Measurements from ENCODE around the gene ODF2L.
"Not testable (repeated sequence)": the region's sequence is repeated elsewhere in the genome, so short reads cannot be mapped to it uniquely, and the experiment has no call there.

Gene ODF2L

DNA sequence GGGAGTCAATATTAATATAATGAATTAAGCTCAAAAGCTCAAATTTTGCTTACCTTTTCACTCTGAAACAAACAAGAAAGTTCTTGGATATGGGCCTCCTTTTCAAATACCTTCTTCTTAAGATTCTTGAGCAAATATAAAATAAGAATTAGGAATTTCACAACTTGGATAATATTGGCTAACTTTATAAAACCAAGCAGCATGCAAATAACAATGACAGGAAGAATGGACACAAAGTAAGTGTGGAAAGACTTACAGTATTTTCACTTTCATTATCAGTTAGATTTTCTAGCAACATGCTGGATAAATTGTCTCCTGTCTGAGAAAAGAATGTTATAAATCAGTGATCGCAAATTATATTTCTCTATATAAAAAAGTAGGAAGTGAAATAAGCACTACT lies 13.2 kb downstream of the ODF2L start:
- DNase-seq: peak; percentile 10

DNA sequence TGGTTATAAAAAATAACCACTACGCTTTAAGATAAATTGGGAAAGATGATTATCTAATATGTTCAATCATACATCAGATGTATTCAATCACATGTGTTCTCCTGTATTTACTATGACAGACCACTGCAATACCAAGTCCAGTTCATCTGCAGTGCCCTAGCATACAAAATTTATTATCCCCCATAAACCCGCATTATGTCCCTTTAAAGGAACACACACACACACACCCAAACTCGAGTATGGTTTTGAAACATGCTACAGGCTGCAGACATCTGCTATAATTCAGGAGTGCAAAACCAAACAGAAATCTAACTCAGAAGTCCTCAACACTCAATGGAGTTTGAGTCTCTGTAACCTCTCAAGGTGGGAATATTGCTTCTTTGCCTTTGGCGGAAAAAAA lies 14.9 kb downstream of the ODF2L start:
- no peak for DNase-seq

DNA sequence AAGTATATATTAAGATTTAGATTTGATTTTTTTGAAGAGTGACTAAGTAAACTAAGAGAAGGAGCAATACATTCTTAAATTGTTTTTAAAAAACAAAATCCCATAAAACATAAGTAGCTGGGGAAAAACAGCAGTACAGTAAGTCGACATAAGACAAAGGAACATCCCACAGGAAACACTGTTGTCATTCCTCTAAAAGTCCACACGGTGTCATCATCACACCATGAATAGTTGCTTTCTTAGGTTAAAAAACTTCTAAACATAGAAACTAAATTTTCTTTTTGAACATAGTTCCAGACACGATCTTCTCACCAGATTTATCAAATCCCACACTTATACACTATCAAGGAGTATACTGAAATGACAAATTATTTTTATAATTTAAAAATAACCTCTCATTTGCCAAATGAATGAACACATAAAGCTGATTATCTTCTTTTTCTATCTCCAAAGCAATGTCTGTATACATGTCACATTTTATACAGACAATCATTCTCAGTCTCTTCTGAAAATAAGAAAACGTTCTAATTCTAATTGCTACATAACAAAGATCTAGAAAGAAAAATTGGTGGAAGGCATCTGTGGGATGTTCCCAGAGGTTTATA lies 15.8 kb downstream of the ODF2L start:
- DNase-seq: peak; percentile 51

DNA sequence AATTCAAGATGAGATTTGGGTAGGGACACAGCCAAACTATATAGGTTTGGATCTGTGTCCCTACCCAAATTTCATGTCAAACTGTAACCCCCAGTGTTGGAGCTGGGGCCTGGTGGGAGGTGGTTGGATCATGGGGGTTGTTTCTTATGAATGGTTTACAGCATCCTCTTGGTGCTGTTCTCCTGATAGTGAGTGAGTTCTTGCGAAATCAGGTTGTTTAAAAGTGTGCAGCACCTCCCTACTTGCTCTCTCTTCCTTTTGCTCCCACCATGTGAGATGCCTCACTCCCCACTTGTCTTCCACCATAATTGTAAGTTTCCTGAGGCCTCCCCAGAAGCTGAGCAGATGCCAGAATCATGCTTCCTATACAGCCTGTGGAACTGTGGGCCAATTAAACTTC lies 17.3 kb downstream of the ODF2L start:
- no peak for DNase-seq

DNA sequence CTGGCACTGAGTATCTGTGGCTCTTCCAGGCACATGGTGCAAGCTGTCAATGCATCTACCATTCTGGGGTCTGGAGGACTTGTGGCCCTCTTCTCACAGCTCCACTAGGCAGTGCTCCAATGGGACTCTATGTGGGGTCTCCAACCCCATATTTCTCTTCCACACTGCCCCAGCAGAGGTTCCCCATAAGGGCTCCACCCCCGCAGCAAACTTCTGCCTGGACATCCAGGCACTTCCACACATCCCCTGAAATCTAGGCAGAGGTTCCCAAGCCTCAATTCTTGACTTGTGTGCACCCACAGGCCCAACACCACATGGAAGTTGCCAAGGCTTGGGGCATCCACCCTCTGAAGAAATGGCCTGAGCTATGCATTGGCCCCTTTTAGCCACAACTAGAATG lies 18.8 kb downstream of the ODF2L start:
- DNase-seq: no peak

DNA sequence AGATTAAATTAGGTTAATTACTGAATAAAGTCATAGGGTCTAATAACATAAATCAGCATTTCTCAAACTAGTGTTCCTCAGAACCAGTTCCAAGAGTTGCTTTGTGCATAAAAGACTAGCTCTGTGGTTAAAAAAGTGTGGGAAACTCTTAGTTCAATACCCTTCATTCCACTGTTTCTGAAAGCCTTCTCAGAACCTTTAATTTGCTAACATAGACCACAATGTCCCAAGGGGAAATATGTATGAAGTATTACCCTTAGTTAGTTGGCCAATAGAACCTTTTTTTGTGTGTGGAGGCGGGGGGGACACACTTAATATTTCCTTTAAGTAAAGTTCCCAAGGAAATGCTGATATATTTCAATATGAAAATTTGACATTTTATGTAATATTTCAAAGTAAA lies 20.4 kb downstream of the ODF2L start:
- DNase-seq: no peak

DNA sequence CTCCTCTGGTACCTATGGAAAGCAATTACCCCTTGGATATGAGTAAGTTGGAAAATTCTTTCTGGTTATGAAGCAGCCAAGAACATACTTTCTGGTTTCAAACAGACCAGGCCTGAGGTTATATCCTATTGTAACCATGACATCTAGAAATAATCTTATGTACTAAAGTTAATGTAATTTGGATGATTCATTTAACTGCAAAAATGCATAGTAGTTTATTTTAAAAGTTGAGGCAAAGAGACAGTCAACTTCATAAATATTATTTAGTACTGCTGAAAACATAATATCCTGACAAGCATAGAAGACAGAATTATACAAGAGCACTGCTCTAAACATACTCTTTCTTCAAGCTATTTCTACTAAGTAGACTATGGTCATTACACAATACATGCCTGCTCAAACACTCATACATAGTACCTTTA lies 25.5 kb downstream of the ODF2L start:
- DNase-seq: peak; percentile 4

DNA sequence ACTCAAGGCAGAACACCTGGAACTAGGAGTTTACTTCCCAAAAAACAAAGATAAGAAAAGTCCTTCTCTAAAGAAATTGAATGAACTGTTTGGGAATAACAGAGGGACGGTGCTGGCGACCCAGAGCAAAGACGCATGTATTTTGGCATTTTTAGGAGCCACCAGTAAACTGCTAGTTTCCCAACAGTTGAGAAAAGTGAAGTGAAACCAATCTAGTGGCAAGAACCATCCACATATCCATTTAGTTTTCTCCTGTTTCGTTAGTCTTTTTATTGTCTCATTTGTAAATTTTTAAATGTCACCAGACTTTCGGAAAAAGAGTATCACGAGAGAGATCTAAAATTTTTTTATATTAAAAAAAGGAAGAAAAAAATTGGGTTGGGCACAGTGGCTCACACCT lies 30.2 kb downstream of the ODF2L start:
- DNase-seq: peak; percentile 88

DNA sequence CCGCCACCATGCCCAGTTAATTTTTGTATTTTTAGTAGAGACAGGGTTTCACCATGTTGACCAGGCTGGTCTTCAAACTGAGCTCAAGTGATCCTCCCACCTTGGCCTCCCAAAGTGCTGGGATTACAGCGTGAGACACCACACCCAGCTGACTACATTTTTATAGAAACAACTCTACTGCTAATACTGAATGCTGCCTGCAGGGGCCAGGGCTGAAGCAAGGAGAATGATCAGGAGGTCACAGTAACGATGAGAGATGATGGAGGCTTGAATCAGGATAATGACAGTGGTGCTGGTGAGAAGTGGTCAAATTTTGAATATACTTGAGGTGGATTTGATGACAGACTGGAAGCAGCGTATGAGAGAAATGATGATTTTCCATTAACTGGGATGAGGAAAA lies 33.3 kb downstream of the ODF2L start:
- DNase-seq: no peak

DNA sequence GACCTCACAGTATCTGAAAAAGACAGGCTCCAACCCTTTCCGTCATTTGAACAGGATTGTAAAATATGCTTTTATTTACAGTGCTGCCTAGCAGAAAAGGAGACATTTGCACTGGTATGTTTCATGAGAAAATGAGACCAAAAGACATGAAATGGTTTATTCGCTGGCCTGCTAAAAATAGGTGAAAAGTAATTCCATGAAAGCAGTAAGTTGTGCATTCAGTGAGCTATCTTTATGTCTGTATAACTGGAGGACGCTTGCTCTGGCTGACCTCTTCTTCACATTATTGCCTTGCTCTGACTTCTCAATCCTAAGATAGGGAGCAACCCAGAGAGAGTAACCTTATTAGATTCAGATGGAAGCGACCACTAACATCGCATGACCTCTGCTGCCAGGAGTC lies 38.3 kb downstream of the ODF2L start:
- DNase-seq: no peak

DNA sequence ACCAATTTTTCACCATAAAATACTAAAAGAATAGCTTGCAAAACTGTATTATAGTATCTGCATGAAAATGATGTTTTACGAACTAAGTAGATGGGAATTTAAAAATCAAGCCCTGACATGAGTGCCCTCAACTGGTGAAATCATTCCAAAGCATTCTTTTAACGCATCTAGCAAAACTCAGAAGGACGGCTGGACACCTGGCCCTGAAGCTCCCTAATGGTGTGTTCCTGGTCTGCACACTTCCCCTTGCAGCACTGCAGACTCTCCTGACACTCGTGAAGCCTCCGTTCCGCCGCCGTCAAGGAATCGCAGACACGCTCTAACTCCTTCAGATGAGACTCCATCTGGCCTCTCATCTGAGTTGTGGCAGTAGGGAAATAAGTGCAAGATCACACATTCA lies 39.9 kb downstream of the ODF2L start:
- DNase-seq: peak; percentile 3

DNA sequence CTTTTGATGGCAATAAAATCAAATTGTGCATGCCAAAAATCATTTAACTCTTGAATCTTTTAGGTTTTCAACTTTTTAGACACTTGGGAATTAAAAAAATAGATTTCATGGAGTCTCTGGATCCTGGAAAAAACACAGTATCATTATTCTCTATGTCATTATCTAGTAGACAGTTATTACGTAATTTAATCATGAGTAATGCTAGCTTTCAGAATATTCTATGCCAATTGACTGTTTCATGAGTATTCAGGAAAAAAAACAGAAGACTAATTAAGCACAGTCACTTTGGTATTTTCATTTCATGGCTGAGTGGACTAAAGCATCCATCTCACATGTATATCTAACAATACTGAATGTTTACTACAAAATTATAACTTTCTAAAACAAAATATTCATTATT lies 44.0 kb downstream of the ODF2L start:
- DNase-seq: peak; percentile 11

DNA sequence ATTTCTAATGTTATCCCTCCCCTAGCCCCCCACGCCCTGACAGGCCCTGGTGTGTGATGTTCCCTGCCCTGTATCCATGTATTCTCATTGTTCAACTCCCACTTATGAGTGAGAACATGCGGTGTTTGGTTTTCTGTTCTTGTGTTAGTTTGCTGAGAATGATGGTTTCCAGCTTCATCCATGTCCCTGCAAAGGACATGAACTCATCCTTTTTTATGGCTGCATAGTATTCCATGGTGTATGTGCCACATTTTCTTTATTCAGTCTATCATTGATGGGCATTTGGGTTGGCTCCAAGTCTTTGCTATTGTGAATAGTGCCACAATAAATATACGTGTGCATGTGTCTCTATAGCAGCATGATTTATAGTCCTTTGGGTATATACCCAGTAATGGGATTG lies 45.9 kb downstream of the ODF2L start:
- DNase-seq: not testable (repeated sequence)

DNA sequence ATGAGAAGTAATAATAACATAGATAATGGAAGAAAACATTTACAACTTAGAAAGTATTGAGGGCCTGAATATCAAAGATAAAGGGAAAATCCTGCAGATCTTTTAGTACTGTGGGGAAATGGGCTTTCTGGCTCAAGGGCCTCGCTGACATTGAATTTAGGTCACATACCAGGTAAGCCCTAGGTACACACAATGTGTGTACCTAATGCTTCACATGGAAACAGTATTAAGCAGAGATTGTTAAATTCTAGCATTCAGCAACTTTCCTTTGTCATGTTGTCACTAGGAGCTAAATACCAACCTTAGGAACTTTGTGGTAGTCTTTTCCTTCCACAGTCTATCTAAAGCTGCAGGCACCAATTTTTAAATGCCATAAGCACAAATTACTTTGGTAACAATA lies 49.7 kb downstream of the ODF2L start:
- DNase-seq: no peak

DNA sequence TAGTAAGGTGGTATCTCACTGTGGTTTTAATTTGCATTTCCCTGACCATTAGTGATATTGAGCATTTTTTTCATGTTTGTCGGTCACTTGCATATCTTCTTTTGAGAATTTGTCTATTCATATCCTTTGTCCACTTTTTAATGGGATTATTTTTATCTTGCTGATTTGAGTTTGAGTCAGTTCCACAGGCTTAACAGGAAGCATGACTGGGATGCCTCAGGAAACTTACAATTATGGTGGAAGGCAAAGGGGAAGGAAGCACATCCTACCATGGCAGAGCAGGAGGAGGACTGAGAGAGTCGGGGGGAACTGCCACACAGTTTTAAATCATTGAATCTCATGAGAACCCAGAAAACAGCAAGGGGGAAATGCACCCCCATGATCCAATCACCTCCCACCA lies 51.1 kb downstream of the ODF2L start:
- DNase-seq: no peak

DNA sequence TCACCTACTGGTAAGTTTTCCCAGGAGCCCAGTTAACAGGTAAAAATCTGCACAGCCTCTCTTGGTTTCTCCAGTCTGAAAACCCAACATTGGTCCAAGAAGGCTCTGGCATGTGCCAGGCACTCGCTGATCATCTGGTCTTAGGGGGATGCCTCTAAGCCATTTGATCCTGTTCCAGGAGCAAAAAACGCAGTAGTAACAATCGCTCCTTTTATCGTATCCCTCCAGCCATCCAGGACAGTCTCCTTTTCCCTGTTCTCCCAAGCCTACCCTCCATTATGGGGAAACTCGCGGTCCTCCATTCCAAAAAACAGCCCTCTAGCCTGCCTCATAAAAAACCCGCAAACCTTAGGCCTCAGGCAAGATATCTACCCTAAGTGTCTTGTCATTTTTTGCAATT lies 56.2 kb downstream of the ODF2L start:
- DNase-seq: no peak

DNA sequence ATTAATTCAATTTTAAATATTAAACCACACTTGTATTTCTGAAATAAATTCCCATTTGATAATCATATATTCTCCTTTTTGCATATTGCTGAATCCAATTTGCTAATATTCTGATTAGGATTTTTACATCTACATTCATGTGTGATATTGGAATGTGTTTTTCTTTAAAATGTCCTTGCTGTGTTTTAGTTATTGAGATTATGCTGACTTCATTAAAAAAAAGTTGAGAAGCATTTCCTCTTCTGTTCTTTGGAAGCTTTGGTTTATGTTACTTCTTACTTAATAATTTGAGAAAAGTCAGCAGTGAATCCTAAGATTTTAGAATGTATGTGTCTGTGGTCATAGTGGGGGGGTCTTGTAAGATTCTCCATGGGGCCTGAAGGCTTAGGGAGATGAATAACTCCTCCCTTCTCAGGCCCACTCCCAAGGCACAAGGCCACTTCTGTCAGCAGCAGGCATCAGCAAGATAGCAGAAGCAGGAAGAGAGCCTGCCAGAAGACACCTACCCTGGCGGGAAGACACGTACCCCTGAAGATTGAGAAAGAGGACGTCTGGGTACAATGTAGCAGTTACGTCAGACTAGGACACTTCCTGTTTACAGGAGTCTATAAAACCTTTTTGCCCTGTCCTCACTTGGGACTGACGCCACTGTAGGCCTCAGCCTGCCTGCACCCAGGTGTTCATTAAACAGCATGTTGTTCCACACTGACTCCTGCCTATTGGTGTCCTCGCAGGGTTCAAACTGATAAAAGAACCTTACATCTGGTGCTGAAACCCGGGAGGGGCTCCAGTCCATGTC lies 56.9 kb downstream of the ODF2L start:
- DNase-seq: peak; percentile 80

DNA sequence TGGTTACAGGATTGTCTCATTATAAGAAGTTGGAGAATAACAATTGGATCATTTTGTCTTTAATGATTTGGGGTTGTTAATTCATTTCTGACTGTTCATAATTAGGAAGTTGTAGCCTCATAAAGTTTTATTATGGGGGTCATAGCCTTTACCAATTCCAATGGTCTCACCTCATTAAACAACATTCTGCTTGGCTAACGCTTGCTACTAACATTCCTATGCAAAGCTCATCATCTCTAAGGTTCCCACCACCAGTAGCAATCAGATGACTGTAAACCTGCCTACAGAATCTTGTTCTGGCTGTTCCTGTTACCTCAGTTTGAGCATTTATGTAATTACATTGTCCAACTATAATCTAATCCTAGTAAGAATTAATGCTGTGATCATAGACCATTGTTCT lies 60.2 kb downstream of the ODF2L start:
- no peak for DNase-seq

DNA sequence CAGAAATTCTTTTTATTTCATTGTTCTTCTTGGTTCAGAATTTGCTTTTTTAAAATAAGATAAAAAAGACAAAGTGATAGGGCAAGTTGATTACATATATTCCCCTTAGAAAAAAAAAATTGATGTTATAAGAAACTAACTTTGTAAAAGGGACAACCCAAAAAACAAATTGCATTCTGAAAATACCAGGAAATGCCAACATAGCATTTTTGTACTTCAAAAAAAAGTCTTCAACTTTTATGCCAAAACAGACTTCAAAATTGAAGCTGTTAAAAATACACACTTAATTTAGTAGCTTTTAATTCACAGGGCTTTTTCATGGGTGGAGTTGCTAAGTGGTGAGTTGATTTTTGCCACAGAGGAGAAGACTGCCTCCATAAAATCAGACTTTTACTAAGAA lies 70.9 kb downstream of the ODF2L start:
- no peak for DNase-seq

DNA sequence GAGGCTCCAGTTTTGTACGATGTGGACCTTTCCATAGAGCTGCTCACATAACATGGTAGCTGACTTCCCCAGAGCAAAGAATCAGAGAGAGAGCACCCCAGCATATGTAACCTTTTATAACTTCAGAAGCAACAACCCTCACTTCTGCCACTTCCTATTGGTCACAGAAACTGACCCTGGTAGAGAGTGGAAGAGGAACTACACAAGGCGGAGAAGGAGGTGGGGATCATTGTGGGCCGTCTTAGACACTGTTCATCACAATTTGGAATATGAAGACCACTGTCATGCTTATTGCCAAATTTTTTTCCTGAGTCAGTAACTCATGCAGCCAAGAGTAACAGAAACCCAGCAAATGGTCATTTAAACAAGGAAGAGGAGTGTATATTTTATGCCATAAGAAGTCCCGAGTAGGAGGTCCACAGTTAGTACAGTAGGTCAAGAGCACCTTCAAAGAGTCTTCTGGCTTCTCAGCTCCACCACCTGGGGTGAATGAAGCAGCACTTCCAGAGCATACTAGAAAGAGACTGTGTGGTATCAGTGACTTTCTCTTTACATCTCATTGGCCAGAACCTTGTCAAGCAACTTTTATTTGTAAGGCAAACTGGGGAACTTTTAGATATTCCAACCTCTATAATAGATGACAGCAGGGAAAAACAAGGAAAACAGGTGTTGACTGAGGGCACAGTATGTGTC lies 71.8 kb downstream of the ODF2L start:
- DNase-seq: peak; percentile 81

DNA sequence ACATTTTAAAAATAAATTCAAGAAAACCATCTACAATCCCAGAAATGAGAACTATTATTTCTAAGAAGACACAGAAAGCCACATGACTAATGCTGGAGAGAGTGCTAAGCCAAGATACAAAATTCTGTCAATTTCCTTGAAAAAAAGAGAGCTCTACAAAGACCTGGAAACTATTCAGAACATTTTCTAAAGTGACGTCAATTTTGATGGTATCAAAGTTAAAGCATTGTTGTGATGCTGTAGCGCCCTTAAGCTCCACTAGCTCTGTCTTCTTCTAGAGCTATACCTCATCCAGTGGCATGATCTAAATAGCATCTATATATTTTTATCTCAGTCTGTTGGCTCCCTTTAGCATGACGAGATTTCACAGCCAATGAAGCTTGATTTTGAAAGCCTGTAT lies 73.9 kb downstream of the ODF2L start:
- no peak for DNase-seq

DNA sequence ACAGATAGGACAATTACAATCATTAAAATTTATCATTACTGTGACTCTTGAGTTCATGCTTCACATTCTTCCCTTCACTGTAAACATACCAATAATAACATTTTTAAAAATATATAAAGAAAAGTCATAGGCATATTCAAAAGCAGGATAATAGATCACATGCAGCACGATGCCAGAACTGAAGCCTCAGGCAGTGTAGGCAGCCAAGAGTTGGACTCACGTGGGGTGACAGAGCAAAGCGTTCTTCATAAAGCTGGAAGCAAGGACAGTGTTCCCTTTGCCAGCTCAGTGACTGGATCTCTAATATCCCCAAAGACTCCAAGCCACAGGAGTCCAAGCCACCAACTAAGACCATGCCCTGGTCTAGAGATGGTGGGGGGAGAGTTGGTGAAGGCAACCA lies 77.7 kb downstream of the ODF2L start:
- DNase-seq: no peak

DNA sequence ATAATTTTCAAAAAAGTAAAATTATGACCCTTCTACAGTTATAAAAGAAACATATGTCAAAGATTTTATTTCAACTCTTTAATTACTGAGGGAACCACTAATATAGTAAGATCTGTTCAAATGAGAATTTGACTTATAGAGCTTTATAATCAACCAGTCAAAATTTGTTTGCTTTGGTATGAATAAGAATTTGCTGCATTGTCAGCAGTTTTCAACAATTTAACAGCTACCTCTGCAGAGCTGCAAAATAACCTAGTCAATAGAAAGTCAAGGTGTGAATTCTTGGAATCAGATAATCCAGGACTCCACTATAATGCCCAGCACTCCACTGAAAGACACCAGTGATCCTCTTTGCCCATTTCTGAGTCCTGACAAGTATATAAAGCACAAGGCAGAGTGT lies 78.2 kb downstream of the ODF2L start:
- no peak for DNase-seq

DNA sequence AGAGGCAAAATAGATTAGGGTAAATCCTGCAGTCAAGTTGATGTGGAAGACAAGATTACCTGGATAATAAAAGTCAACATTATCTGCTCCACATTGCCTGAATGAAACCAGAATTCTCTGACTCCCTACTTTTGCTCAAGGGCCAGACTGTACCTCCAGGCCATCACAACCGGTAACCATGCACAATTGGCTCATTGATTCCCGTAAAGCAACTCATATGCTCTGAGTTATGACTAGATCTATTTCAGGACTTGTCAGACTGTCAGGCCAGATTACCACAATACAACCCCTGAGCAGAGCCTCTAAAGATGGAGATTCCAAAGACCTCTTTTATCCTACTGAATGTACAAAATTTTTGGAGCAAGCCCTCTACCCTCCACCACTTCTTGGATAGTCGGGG lies 90.4 kb downstream of the ODF2L start:
- no peak for DNase-seq

All from MV-4-11 (cell line).